A673 (cell line): Measurements from ENCODE around the gene CENPX.

ENCODE experiments used
- EZH2 ChIP-seq: fragments of 200-600 bp; sonication (generic); IDR thresholded peaks from 2 replicates; pipeline ENCODE4 v1.6.1; 2017; ENCODE audit warnings: borderline replicate concordance, low read depth, mild to moderate bottlenecking, mixed read lengths, antibody characterized with exemption, low read length; ENCODE audit not compliant: poor library complexity, severe bottlenecking
- TF ChIP-seq, protein P1 (sequence below): fragments of 300-800, 200-600 bp; sonication (generic); conservative IDR thresholded peaks from 2 replicates; pipeline ENCODE4 v1.5.1; 2017; ENCODE audit warnings: low read depth, mild to moderate bottlenecking, antibody characterized with exemption, low read length, moderate library complexity, mixed read lengths

DNA sequence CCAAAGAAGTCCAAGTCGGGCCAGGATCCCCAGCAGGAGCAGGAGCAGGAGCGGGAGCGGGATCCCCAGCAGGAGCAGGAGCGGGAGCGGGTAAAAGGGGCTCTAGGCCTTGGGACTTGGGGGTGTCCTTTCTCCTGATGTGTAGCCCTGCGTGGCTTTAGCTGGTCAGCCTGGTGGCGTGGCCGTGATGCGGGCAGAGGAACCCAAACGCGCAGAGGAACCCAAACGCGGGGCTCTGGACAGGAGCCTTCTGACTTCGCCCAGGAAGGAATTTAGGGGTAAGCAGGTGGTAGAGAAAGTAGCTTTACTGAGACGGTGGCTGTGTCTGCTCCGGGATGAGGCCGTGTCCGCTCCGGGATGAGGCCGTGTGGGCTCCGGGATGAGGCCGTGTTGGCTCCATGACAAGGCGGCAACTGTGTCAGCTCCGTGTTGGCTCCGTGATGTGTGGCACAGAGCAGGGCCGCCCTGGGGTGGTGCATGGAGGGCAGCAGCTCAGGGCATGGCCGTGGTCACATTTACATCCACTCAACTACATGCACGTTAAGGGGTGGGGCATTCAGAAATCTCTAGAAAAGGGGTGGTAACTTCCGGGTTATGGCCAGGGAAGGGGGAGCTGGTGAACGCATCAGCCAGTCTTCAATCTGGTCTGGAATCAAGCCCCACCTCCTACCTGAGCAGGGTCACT, 25.8 kb downstream of the CENPX start:
- TF ChIP-seq, protein P1, sequence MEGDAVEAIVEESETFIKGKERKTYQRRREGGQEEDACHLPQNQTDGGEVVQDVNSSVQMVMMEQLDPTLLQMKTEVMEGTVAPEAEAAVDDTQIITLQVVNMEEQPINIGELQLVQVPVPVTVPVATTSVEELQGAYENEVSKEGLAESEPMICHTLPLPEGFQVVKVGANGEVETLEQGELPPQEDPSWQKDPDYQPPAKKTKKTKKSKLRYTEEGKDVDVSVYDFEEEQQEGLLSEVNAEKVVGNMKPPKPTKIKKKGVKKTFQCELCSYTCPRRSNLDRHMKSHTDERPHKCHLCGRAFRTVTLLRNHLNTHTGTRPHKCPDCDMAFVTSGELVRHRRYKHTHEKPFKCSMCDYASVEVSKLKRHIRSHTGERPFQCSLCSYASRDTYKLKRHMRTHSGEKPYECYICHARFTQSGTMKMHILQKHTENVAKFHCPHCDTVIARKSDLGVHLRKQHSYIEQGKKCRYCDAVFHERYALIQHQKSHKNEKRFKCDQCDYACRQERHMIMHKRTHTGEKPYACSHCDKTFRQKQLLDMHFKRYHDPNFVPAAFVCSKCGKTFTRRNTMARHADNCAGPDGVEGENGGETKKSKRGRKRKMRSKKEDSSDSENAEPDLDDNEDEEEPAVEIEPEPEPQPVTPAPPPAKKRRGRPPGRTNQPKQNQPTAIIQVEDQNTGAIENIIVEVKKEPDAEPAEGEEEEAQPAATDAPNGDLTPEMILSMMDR = no peak
- TF ChIP-seq EZH2 = no peak
